HG02981 (cell line): ENCODE data around the gene LSG1.

Experiments
- ATAC-seq: cut with Tn5 transposase; IDR thresholded peaks from one replicate; pipeline ENCODE4 v1.9.1; 2021; ENCODE audit warnings: mild to moderate bottlenecking, moderate library complexity; ENCODE audit not compliant: unreplicated experiment

LSG1 gene

DNA sequence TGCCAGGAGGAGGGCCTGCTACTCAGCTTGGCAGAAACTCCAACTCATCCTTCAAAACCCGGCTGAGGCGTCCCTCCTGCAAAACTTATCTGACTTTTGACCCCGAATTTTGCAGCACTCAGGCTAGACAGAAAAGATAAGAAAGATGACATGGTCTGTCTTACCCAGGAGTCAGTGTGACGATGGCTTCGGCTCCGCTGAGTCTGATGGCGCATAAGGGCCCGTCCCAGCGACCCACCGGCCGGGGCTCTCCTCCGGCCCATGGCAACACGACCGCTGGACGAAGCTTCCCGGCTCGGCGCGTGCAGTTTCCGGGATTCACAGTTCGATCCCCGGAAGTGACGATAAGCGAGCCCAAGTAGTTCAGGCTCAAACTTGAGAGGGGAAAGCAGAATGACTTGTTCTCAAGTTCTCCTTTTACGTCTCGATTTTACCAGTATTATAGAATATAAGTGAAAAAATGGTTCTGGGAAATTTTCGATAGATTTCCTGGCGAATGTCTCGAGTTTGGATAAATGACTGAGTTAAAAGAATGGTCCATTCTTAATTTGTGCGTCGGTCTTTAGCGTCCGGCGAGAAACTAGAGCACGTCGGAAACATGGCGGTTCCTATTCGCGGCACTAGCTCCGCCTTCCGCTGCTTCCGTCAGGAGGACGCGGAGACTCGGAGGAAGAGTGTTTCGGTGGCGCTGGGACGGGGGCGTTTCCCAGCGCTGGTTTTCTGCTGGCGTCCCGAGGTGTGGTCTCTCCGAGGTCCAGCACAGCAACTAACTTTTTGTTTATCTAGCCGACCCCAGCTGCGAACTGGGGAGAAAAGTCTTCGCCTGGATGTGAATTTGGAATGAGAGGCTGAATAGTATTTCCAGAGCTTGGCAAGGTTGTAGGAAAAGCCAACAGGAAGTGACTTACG lies at the start of gene LSG1:
LSG1 (minus strand) TSS at position 292 of the 909 bp plus-strand sequence; CDS start at position 263, 29 bp downstream.
- peak; percentile 83 for ATAC-seq

DNA sequence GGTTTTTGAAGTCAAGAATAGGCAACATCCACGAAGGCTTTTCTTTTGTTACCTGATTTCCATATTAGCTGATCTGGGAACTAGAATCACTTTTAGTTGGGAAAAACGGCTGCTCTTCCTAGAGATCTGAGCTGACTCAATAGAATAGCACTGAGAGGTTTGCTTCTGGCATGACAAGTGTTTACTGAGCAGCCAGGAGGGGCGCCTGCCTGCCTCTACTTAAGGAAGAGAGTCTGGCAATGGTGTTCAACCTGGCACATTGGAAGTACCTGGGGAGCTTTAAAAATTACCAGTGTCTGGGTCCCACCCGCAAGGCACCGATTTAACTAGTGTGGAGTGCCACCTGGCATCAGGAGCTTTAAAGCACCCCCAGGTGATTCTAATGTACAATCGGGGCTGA lies 48.1 kb upstream of the LSG1 start:
- no peak for ATAC-seq

GRCh38 chr3:194718079-194718478 lies 46.1 kb upstream of the LSG1 start:
- ATAC-seq, result no peak

GRCh38 chr3:194715022-194715800 lies 43.2 kb upstream of the LSG1 start:
- no peak for ATAC-seq

DNA sequence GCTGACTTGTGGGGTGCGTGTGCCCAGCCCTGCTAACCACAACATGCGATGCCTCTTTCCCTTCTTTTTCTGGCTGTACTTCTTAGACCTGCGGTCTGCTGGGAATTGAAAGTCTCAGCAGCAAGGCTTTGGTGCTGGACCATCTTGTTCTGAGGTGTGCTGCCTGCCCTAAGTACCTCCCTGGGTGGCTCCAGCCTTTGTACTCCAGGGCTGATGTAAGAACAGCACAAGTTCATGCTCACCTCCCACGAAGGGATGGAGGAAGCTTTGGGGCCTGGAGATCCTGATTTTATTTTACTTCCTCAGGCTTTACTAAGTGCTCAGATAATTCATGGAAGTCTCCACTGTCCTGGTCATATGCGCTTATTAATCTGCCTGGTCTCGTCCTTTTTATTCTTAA lies 42.6 kb upstream of the LSG1 start:
- ATAC-seq, result no peak

- ATAC-seq, result no peak
Measured at GRCh38 chr3:194714137-194714455, 42.1 kb upstream of the LSG1 start.

- no peak for ATAC-seq
Measured at GRCh38 chr3:194713299-194714136, 41.5 kb upstream of the LSG1 start.

GRCh38 chr3:194711913-194712312 lies 39.9 kb upstream of the LSG1 start:
- no peak for ATAC-seq

GRCh38 chr3:194711286-194711685 lies 39.3 kb upstream of the LSG1 start:
- no peak for ATAC-seq

DNA sequence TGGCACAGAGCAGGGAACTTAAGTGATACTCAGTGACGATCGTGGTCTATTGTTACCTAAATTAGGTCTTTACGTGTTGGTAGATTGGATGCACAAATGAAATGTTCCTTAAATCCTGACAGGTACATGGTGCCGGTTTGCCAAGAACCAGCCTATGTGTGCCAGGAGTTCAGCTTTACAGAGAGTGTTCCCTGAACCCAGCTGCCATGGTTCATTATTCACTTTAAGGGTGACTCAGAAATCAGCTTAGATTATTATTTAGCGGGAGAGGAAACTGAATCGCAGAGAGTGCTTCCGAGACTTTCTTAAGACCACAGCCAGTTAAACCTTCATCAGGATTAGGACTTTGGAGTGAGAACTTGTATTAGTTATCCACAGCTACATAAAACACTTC lies 35.2 kb upstream of the LSG1 start:
- ATAC-seq, result no peak

DNA sequence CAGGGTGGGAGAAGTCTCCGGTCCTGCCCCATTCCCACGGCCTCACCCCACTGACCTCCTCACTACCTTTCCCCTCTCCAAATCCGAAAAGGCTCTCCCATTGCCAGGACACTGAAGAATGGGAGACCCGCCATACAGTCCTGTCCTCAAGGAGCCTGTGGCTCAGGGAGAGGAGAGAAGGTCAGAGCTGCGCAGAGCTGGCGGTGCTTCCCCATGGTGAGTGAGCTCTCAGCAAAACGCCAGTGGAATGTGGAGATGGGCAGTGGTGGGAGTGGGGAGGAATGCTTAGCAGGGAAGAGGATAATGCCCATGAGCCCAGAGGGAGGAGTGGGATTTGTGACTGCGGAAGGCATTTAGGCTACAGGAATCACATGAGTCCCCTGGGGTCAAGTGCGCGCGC lies 33.8 kb upstream of the LSG1 start:
- ATAC-seq, result no peak

DNA sequence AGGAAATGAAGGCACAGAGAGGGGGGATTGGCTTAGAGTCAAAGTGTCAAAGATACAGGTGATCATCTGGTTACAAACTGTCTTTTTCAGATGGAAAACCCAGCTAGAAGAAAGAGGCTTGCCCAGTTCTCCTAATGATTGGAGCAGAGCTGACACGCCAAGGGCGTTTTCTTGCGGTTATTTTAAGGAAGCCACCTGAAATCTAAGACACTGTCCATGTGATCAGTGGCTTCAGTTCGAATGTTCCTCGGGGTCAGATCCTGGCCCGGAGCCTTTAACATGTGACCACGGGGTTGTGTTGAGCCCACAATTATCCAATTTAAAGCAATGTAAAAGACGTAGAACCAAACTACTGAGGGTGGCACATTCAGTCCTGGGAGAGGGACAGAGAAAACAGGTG lies 33.2 kb upstream of the LSG1 start:
- no peak for ATAC-seq

DNA sequence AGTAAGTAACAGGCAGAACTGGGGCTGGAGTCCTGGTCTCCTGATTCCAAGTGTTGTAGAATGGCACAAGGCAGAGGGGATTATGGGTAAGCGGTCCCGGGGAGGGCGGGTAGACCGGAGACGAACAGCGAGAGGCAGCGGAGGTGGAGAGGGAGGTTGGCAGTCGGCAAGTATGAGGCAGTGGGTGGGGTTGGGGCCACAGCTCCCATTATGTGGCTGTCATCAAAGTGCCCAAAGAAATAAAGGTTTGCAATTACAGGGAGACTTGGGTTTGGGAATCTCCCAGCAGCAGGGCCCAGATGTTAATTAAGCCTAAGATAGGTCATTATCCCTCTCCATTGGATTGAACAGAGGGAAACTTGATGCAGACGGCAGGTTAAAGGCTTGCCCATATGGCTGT lies 30.6 kb upstream of the LSG1 start:
- ATAC-seq, result no peak

GRCh38 chr3:194696702-194697101 lies 24.7 kb upstream of the LSG1 start:
- ATAC-seq, result no peak

- ATAC-seq, result peak; percentile 65
Measured at GRCh38 chr3:194691481-194692283, 19.7 kb upstream of the LSG1 start.

GRCh38 chr3:194690501-194691372 lies 18.7 kb upstream of the LSG1 start:
- ATAC-seq, result no peak

- ATAC-seq, result no peak
Measured at GRCh38 chr3:194689493-194689944, 17.5 kb upstream of the LSG1 start.

DNA sequence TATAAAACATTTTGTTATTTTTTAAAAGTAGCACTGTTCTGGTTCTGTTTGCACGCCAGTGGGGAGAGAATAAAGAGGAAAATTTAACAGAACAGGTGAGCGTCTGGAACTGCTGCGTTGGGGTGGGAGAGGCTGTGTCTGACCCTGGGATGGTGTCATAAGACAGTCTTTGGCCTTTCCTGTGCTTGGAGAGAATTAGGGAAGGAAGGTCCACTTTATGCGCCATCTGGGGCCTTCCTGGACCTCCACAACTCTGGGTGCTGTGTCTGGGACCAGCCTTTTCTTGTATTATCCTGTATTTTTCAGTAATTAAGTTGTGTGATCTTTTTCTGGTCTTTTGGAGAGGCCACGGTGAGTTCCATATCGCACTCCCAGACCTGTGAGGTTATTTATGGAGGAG lies 17.0 kb upstream of the LSG1 start:
- ATAC-seq, result no peak

GRCh38 chr3:194688200-194688740 lies 16.3 kb upstream of the LSG1 start:
- no peak for ATAC-seq
